ENCODE measurements around the gene THADA. TPM values are rescaled to one million over a fixed set of nuclear protein-coding genes. Genes with fewer than 3 reads are reported as not detected.
A peak's percentile ranks its signal among the peaks of the same experiment; 100 is the strongest.

Gene THADA
- polyA plus RNA-seq, 3 donors from 2014 or later: 4.2 to 16.2 (median 8.9) TPM

GRCh38 chr2:43491065-43491639 lies 104.7 kb downstream of the THADA start:
- Mint-ChIP-seq H3K27me3 (ENCODE audit: low read depth in 3 of 3) (peaks cover 0 to 1% (median 0%) of the 10 kb centered on the region in 3 donors), H3K4me1 (no peaks in the 10 kb centered on the region), H3K36me3 (peaks cover 0 to 21% (median 4%) of the 10 kb centered on the region in 3 donors), H3K4me3 (no peak overlapping the region), H3K9me3 (no peaks in the 10 kb centered on the region), H3K27ac (no peak overlapping the region)
- DNase-seq: no peak

- no peak overlapping the region for H3K4me3 Mint-ChIP-seq
- no peak for DNase-seq
- peaks cover 0 to 17% (median 4%) of the 10 kb centered on the region in 3 donors for H3K36me3 Mint-ChIP-seq
- H3K4me1 Mint-ChIP-seq: no peaks in the 10 kb centered on the region
- H3K27ac Mint-ChIP-seq: no peak overlapping the region
- peaks cover 0 to 1% (median 0%) of the 10 kb centered on the region in 3 donors for H3K27me3 Mint-ChIP-seq (ENCODE audit: low read depth in 3 of 3)
- no peaks in the 10 kb centered on the region for H3K9me3 Mint-ChIP-seq
Observed at GRCh38 chr2:43490252-43490786, 105.5 kb downstream of the THADA start.

GRCh38 chr2:43488737-43489136 lies 107.1 kb downstream of the THADA start:
- H3K36me3 Mint-ChIP-seq: peaks cover 0 to 10% (median 0%) of the 10 kb centered on the region in 3 donors
- no peak overlapping the region for H3K4me3 Mint-ChIP-seq
- no peak overlapping the region for H3K27ac Mint-ChIP-seq

GRCh38 chr2:43486603-43487002 lies 109.2 kb downstream of the THADA start:
- Mint-ChIP-seq H3K36me3 (peaks cover 0 to 4% (median 3%) of the 10 kb centered on the region in 3 donors), H3K27ac (peak overlapping the region in 3 of 6 donors; percentile 9 to 57 (median 24)), H3K4me1 (peaks cover 12 to 24% of the 10 kb centered on the region in 2 donors), H3K9me3 (no peaks in the 10 kb centered on the region), H3K27me3 (ENCODE audit: low read depth in 3 of 3) (peaks cover 0 to 1% (median 0%) of the 10 kb centered on the region in 3 donors), H3K4me3 (no peak overlapping the region)
- DNase-seq: no peak

More at GRCh38 chr2:43488737-43489136, 107.1 kb downstream of the THADA start:
- Mint-ChIP-seq H3K9me3 (no peaks in the 10 kb centered on the region), H3K27me3 (ENCODE audit: low read depth in 3 of 3) (peaks cover 0 to 1% (median 0%) of the 10 kb centered on the region in 3 donors), H3K4me1 (peaks cover 3 to 10% of the 10 kb centered on the region in 2 donors)
- DNase-seq: no peak

GRCh38 chr2:43484323-43484930 lies 111.4 kb downstream of the THADA start:
- Mint-ChIP-seq H3K4me3 (peak overlapping the region in 2 of 5 donors; percentile 9 to 11), H3K4me1 (peaks cover 12 to 24% of the 10 kb centered on the region in 2 donors), H3K27me3 (ENCODE audit: low read depth in 3 of 3) (peaks cover 0 to 1% (median 0%) of the 10 kb centered on the region in 3 donors), H3K36me3 (peaks cover 4 to 15% (median 8%) of the 10 kb centered on the region in 3 donors), H3K27ac (peak overlapping the region in 3 of 6 donors; percentile 8 to 57 (median 33)), H3K9me3 (no peaks in the 10 kb centered on the region)
- DNase-seq: peak; percentile 48 to 60 (median 57)

GRCh38 chr2:43482961-43483360 lies 112.9 kb downstream of the THADA start:
- peak overlapping the region in 2 of 5 donors; percentile 19 to 24 for H3K4me3 Mint-ChIP-seq
- H3K36me3 Mint-ChIP-seq: peaks cover 4 to 14% (median 8%) of the 10 kb centered on the region in 3 donors
- peaks cover 12 to 24% of the 10 kb centered on the region in 2 donors for H3K4me1 Mint-ChIP-seq
- H3K9me3 Mint-ChIP-seq: no peaks in the 10 kb centered on the region
- peak overlapping the region in 1 of 6 donors; percentile 34 for H3K27ac Mint-ChIP-seq
- no peaks in the 10 kb centered on the region for H3K27me3 Mint-ChIP-seq (ENCODE audit: low read depth in 3 of 3)
- peak in 1 of 3 donors; percentile 6 for DNase-seq

- Mint-ChIP-seq H3K36me3 (peaks cover 4 to 17% (median 8%) of the 10 kb centered on the region in 3 donors), H3K4me3 (no peak overlapping the region), H3K27me3 (ENCODE audit: low read depth in 3 of 3) (no peaks in the 10 kb centered on the region), H3K27ac (no peak overlapping the region), H3K4me1 (peaks cover 12 to 24% of the 10 kb centered on the region in 2 donors), H3K9me3 (no peaks in the 10 kb centered on the region)
- DNase-seq: no peak
Observed at GRCh38 chr2:43481927-43482542, 113.8 kb downstream of the THADA start.

- H3K27me3 Mint-ChIP-seq (ENCODE audit: low read depth in 3 of 3): no peaks in the 10 kb centered on the region
Observed at GRCh38 chr2:43480874-43481273, 115.0 kb downstream of the THADA start.

GRCh38 chr2:43478412-43479086 lies 117.3 kb downstream of the THADA start:
- DNase-seq: no peak
- Mint-ChIP-seq H3K4me3 (no peak overlapping the region), H3K27me3 (ENCODE audit: low read depth in 3 of 3) (no peaks in the 10 kb centered on the region), H3K4me1 (peaks cover 9 to 12% of the 10 kb centered on the region in 2 donors), H3K27ac (no peak overlapping the region), H3K36me3 (peaks cover 6 to 28% (median 13%) of the 10 kb centered on the region in 3 donors), H3K9me3 (no peaks in the 10 kb centered on the region)

More at GRCh38 chr2:43480874-43481273, 115.0 kb downstream of the THADA start:
- Mint-ChIP-seq H3K9me3 (no peaks in the 10 kb centered on the region), H3K4me3 (no peak overlapping the region), H3K36me3 (peaks cover 4 to 17% (median 8%) of the 10 kb centered on the region in 3 donors), H3K4me1 (peaks cover 12 to 24% of the 10 kb centered on the region in 2 donors), H3K27ac (no peak overlapping the region)
- no peak for DNase-seq

- no peaks in the 10 kb centered on the region for H3K9me3 Mint-ChIP-seq
- no peak overlapping the region for H3K27ac Mint-ChIP-seq
- no peak overlapping the region for H3K4me3 Mint-ChIP-seq
- no peaks in the 10 kb centered on the region for H3K4me1 Mint-ChIP-seq
- peaks cover 5 to 24% (median 6%) of the 10 kb centered on the region in 3 donors for H3K36me3 Mint-ChIP-seq
- no peaks in the 10 kb centered on the region for H3K27me3 Mint-ChIP-seq (ENCODE audit: low read depth in 3 of 3)
- DNase-seq: no peak
Observed at GRCh38 chr2:43475922-43476321, 119.9 kb downstream of the THADA start.

GRCh38 chr2:43475137-43475846 lies 120.5 kb downstream of the THADA start:
- no peak for DNase-seq
- H3K36me3 Mint-ChIP-seq: peaks cover 5 to 24% (median 10%) of the 10 kb centered on the region in 3 donors
- H3K9me3 Mint-ChIP-seq: no peaks in the 10 kb centered on the region
- H3K27ac Mint-ChIP-seq: no peak overlapping the region
- H3K27me3 Mint-ChIP-seq (ENCODE audit: low read depth in 3 of 3): no peaks in the 10 kb centered on the region
- no peaks in the 10 kb centered on the region for H3K4me1 Mint-ChIP-seq
- no peak overlapping the region for H3K4me3 Mint-ChIP-seq

GRCh38 chr2:43474273-43474672 lies 121.6 kb downstream of the THADA start:
- no peaks in the 10 kb centered on the region for H3K27me3 Mint-ChIP-seq (ENCODE audit: low read depth in 3 of 3)
- no peaks in the 10 kb centered on the region for H3K4me1 Mint-ChIP-seq
- peaks cover 5 to 17% (median 7%) of the 10 kb centered on the region in 3 donors for H3K36me3 Mint-ChIP-seq
- no peaks in the 10 kb centered on the region for H3K9me3 Mint-ChIP-seq
- DNase-seq: no peak
- H3K27ac Mint-ChIP-seq: peak overlapping the region in 1 of 6 donors; percentile 41
- H3K4me3 Mint-ChIP-seq: no peak overlapping the region

GRCh38 chr2:43473767-43474166 lies 122.1 kb downstream of the THADA start:
- no peak for DNase-seq
- peaks cover 5 to 17% (median 7%) of the 10 kb centered on the region in 3 donors for H3K36me3 Mint-ChIP-seq
- H3K4me1 Mint-ChIP-seq: no peaks in the 10 kb centered on the region
- no peak overlapping the region for H3K4me3 Mint-ChIP-seq
- no peaks in the 10 kb centered on the region for H3K9me3 Mint-ChIP-seq
- H3K27me3 Mint-ChIP-seq (ENCODE audit: low read depth in 3 of 3): peaks cover 0 to 2% (median 0%) of the 10 kb centered on the region in 3 donors
- H3K27ac Mint-ChIP-seq: peak overlapping the region in 1 of 6 donors; percentile 41

Data from immature natural killer cell (primary cell).